ENCODE measurements around the gene PIK3AP1. TPM values are rescaled to one million over a fixed set of nuclear protein-coding genes. Genes with fewer than 3 reads are reported as not detected.

The PIK3AP1 gene
- total and polyA plus RNA-seq, 4 experiments from 2014 or later, result 1.1 to 2.6 (median 1.5) TPM

DNA sequence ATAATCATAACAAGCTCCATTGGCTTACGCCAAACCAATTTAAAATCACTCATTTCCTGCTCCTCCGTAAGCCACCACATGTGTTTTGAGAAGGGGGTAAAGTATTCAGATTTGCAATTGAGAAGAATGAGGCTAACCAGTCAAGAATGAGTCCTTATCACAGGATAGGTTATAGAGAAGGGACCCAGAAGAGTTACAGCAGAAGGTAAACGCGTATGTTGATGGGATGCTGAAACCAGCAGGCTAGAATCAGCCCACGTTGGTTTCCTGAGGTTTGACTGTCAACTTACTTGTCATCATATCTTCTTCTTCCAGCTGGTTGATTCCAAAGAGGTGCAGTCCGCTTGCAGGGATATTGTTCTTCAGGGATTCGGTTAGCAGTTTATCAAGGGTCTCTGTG lies 69.4 kb downstream of the PIK3AP1 start:
- ChIA-PET POLR2A (ENCODE audit: partially characterized antibody) (interaction anchor here (0.7 kb wide), 1 partner anchor 207 kb away, joined by 3 read pairs; no protein-coding TSS in a partner anchor), CTCF (ENCODE audit: partially characterized antibody) (interaction anchor here (3.2 kb wide), 1 partner anchor 10 kb away, joined by 27 read pairs; no protein-coding TSS in a partner anchor)
- DNase-seq, result no peak
- no peak overlapping the region for H3K27ac ChIP-seq (ENCODE audit: low read depth, low read length)
- Mint-ChIP-seq H3K27ac (peak overlapping the region in 5 of 7 donors; percentile 8 to 67 (median 28)), H3K9me3 (peaks cover 0 to 2% (median 0%) of the 10 kb centered on the region in 8 donors), H3K4me1 (peaks cover 20 to 45% (median 26%) of the 10 kb centered on the region in 4 donors), H3K36me3 (peaks cover 0 to 4% of the 10 kb centered on the region in 2 donors), H3K4me3 (peak overlapping the region in 3 of 8 donors; percentile 6 to 26 (median 11)), H3K27me3 (no peaks in the 10 kb centered on the region)
- H3K4me1 ChIP-seq (ENCODE audit: insufficient read depth, low read length), result peaks cover 10% of the 10 kb centered on the region
- intact Hi-C loops (cut with micrococcal nuclease), result no loop called here
- H3K36me3 ChIP-seq (ENCODE audit: insufficient read depth, low read length), result no peaks in the 10 kb centered on the region
- no peak overlapping the region for H3K4me3 ChIP-seq (ENCODE audit: low read length in 2 of 2)
- H3K27me3 ChIP-seq (ENCODE audit: insufficient read depth, low read length), result no peaks in the 10 kb centered on the region
- H3K9me3 ChIP-seq (ENCODE audit: control insufficient read depth in 1 of 2, low read length in 2 of 2), result no peaks in the 10 kb centered on the region

DNA sequence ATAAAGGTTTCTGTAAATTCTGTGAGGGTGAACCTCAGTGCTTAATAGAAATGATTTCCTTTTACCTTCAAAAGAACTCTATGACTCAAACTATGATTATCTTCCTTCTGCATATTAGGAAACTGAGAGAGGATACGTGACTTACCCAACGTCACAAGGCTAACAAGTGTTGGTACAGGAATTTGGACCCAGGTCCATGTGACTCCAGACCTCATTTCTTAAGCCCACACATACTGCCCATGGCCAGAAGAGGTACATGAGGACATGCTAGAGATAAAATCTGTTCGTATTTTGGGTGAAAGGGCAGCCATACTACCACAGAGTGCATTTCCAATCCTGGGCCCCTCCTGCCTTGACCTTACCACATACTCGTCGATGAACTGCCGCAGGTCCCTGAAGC lies 72.0 kb downstream of the PIK3AP1 start:
- H3K4me3 Mint-ChIP-seq, result no peak overlapping the region
- ChIA-PET CTCF (ENCODE audit: partially characterized antibody) (no interaction called here), POLR2A (ENCODE audit: partially characterized antibody) (no interaction called here)
- peaks cover 20 to 45% (median 26%) of the 10 kb centered on the region in 4 donors for H3K4me1 Mint-ChIP-seq
- Histone ChIP-seq H3K27ac (ENCODE audit: low read depth, low read length) (no peak overlapping the region), H3K4me1 (ENCODE audit: insufficient read depth, low read length) (peaks cover 10% of the 10 kb centered on the region), H3K27me3 (ENCODE audit: insufficient read depth, low read length) (no peaks in the 10 kb centered on the region), H3K4me3 (ENCODE audit: low read length in 2 of 2) (no peak overlapping the region), H3K9me3 (ENCODE audit: control insufficient read depth in 1 of 2, low read length in 2 of 2) (no peaks in the 10 kb centered on the region), H3K36me3 (ENCODE audit: insufficient read depth, low read length) (no peaks in the 10 kb centered on the region)
- H3K27ac Mint-ChIP-seq, result peak overlapping the region in 1 of 7 donors; percentile 74
- H3K27me3 Mint-ChIP-seq, result no peaks in the 10 kb centered on the region
- intact Hi-C loops (cut with micrococcal nuclease), result loop anchor here (10.0 kb wide), 1 partner anchor 253 kb away; no protein-coding TSS in a partner anchor
- no peak for DNase-seq
- peaks cover 0 to 2% (median 0%) of the 10 kb centered on the region in 8 donors for H3K9me3 Mint-ChIP-seq
- no peaks in the 10 kb centered on the region for H3K36me3 Mint-ChIP-seq

DNA sequence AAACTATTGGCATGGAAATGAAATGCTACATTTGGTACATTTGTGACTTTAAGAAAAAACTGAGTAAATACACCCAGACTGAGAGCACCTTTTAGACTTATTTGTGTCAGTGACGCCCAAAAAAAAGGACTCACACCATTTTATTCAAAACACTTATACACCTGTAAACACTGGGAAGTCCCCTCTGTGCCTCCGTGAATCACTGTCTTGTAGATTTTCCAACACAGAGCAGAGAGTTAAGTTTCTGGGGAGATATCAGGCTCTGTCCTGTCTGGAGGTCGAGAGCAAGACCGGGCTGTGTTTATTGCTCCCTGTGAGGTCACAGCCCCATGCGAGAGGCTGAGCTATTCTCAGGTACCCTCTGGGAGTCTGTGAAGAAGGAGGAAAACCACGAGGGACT lies 72.8 kb downstream of the PIK3AP1 start:
- ChIA-PET CTCF (ENCODE audit: partially characterized antibody) (no interaction called here), POLR2A (ENCODE audit: partially characterized antibody) (no interaction called here)
- Histone ChIP-seq H3K27me3 (ENCODE audit: insufficient read depth, low read length) (no peaks in the 10 kb centered on the region), H3K36me3 (ENCODE audit: insufficient read depth, low read length) (no peaks in the 10 kb centered on the region), H3K9me3 (ENCODE audit: control insufficient read depth in 1 of 2, low read length in 2 of 2) (no peaks in the 10 kb centered on the region), H3K4me1 (ENCODE audit: insufficient read depth, low read length) (peaks cover 10% of the 10 kb centered on the region), H3K27ac (ENCODE audit: low read depth, low read length) (no peak overlapping the region), H3K4me3 (ENCODE audit: low read length in 2 of 2) (no peak overlapping the region)
- Mint-ChIP-seq H3K4me3 (peak overlapping the region in 1 of 8 donors; percentile 75), H3K4me1 (peaks cover 20 to 41% (median 26%) of the 10 kb centered on the region in 4 donors), H3K27ac (peak overlapping the region in 2 of 7 donors; percentile 24 to 72), H3K27me3 (no peaks in the 10 kb centered on the region), H3K36me3 (no peaks in the 10 kb centered on the region), H3K9me3 (peaks cover 0 to 2% (median 0%) of the 10 kb centered on the region in 8 donors)
- no peak for DNase-seq
- intact Hi-C loops (cut with micrococcal nuclease), result loop anchor here (10.0 kb wide), 1 partner anchor 253 kb away; no protein-coding TSS in a partner anchor

DNA sequence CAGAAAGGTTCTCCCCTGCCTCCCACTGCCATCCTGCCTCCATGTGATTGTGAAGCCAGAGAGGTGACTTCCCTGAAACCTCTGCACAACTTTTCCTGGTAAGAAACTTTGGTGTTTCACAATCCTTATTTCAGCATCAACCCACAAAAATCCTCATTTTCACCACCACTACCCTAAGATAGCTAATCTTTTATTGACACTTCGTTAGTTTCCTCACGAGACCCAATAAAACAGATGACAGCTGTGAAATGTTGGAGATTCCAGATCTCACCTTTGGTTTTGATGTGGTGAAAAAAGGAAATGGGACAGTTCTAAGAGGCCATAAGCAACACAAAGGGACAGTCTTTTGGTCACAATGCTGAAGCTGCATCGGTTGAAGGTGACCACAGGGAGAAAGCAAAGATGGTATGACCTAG lies 73.6 kb downstream of the PIK3AP1 start:
- ChIA-PET CTCF (ENCODE audit: partially characterized antibody) (no interaction called here), POLR2A (ENCODE audit: partially characterized antibody) (no interaction called here)
- Histone ChIP-seq H3K9me3 (ENCODE audit: control insufficient read depth in 1 of 2, low read length in 2 of 2) (no peaks in the 10 kb centered on the region), H3K36me3 (ENCODE audit: insufficient read depth, low read length) (no peaks in the 10 kb centered on the region), H3K27me3 (ENCODE audit: insufficient read depth, low read length) (no peaks in the 10 kb centered on the region), H3K27ac (ENCODE audit: low read depth, low read length) (no peak overlapping the region), H3K4me1 (ENCODE audit: insufficient read depth, low read length) (peaks cover 7% of the 10 kb centered on the region), H3K4me3 (ENCODE audit: low read length in 2 of 2) (no peak overlapping the region)
- H3K4me3 Mint-ChIP-seq, result peak overlapping the region in 7 of 8 donors; percentile 25 to 77 (median 54)
- peaks cover 16 to 34% (median 21%) of the 10 kb centered on the region in 4 donors for H3K4me1 Mint-ChIP-seq
- H3K27ac Mint-ChIP-seq, result peak overlapping the region in 5 of 7 donors; percentile 11 to 63 (median 27)
- no peaks in the 10 kb centered on the region for H3K36me3 Mint-ChIP-seq
- H3K27me3 Mint-ChIP-seq, result no peaks in the 10 kb centered on the region
- H3K9me3 Mint-ChIP-seq, result no peaks in the 10 kb centered on the region
- no peak for DNase-seq
- intact Hi-C loops (cut with micrococcal nuclease), result loop anchor here (1.0 to 10.0 kb wide), 2 partner anchors 184 to 252 kb away; no protein-coding TSS in a partner anchor

DNA sequence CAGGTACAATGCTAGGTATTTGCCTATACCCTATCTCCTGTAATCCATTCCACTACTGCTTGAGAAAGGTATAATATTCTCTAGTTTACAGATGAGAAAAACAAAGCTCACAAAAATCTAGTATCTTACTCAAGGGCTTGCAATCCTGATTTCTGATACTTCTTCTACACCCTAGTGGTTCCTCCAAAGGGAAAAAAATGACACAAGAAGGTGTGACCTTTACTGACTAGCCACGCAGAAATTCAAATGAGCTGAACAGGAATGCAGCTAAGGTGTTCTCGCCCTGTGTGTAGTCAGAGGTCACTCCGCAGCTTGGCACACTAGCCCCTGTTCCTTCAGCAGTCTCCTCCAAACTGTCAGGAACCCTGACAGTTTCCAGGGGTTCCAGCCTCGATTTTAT lies 74.0 kb downstream of the PIK3AP1 start:
- intact Hi-C loops (cut with micrococcal nuclease), result loop anchor here (1.0 to 10.0 kb wide), 2 partner anchors 184 to 252 kb away; no protein-coding TSS in a partner anchor
- H3K36me3 Mint-ChIP-seq, result no peaks in the 10 kb centered on the region
- DNase-seq, result no peak
- ChIA-PET CTCF (ENCODE audit: partially characterized antibody) (no interaction called here), POLR2A (ENCODE audit: partially characterized antibody) (no interaction called here)
- Histone ChIP-seq H3K9me3 (ENCODE audit: control insufficient read depth in 1 of 2, low read length in 2 of 2) (no peaks in the 10 kb centered on the region), H3K4me1 (ENCODE audit: insufficient read depth, low read length) (peaks cover 2% of the 10 kb centered on the region), H3K36me3 (ENCODE audit: insufficient read depth, low read length) (no peaks in the 10 kb centered on the region), H3K27ac (ENCODE audit: low read depth, low read length) (no peak overlapping the region), H3K4me3 (ENCODE audit: low read length in 2 of 2) (no peak overlapping the region), H3K27me3 (ENCODE audit: insufficient read depth, low read length) (no peaks in the 10 kb centered on the region)
- peaks cover 12 to 30% (median 17%) of the 10 kb centered on the region in 4 donors for H3K4me1 Mint-ChIP-seq
- H3K27me3 Mint-ChIP-seq, result no peaks in the 10 kb centered on the region
- H3K4me3 Mint-ChIP-seq, result peak overlapping the region in 3 of 8 donors; percentile 42 to 75 (median 69)
- peak overlapping the region in 1 of 7 donors; percentile 11 for H3K27ac Mint-ChIP-seq
- no peaks in the 10 kb centered on the region for H3K9me3 Mint-ChIP-seq

DNA sequence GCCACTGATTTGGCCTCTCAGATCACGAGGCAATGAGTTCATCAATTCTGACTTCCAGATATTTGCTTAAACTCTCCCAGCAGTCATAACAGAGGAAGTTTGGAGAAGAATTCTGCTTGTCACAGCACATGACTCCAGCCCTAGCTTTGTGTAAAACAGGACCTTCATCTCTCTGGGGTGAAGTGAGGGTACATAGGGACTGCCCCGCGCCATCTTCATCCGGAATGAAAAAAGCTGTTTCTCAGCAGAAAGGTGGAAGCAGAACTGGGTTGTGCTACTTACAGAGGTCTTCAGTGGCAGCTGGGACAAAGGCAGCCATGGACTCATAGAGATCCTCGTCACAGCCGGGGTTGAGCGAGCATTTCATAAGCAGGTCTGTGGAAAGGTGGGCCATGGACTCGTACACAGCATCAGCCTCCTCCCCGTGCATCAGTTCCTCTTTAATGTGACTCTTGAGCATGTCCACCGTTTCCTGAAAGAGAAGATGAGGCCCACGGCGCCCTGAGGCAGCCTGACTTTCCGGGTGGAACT lies 75.1 kb downstream of the PIK3AP1 start:
- CTCF ChIA-PET (ENCODE audit: partially characterized antibody), result no interaction called here
- no peak for DNase-seq
- peaks cover 5 to 25% (median 13%) of the 10 kb centered on the region in 4 donors for H3K4me1 Mint-ChIP-seq
- H3K4me3 Mint-ChIP-seq, result no peak overlapping the region
- H3K27ac Mint-ChIP-seq, result no peak overlapping the region
- no peaks in the 10 kb centered on the region for H3K27me3 Mint-ChIP-seq
- H3K4me1 ChIP-seq (ENCODE audit: insufficient read depth, low read length), result peaks cover 5% of the 10 kb centered on the region
- no peaks in the 10 kb centered on the region for H3K9me3 ChIP-seq (ENCODE audit: control insufficient read depth in 1 of 2, low read length in 2 of 2)
- H3K4me3 ChIP-seq (ENCODE audit: low read length in 2 of 2), result no peak overlapping the region
- H3K9me3 Mint-ChIP-seq, result no peaks in the 10 kb centered on the region
- POLR2A ChIA-PET (ENCODE audit: partially characterized antibody), result no interaction called here
- no peaks in the 10 kb centered on the region for H3K36me3 ChIP-seq (ENCODE audit: insufficient read depth, low read length)
- intact Hi-C loops (cut with micrococcal nuclease), result loop anchor here (10.0 kb wide), 1 partner anchor 250 kb away; no protein-coding TSS in a partner anchor
- no peak overlapping the region for H3K27ac ChIP-seq (ENCODE audit: low read depth, low read length)
- H3K27me3 ChIP-seq (ENCODE audit: insufficient read depth, low read length), result no peaks in the 10 kb centered on the region
- H3K36me3 Mint-ChIP-seq, result no peaks in the 10 kb centered on the region

DNA sequence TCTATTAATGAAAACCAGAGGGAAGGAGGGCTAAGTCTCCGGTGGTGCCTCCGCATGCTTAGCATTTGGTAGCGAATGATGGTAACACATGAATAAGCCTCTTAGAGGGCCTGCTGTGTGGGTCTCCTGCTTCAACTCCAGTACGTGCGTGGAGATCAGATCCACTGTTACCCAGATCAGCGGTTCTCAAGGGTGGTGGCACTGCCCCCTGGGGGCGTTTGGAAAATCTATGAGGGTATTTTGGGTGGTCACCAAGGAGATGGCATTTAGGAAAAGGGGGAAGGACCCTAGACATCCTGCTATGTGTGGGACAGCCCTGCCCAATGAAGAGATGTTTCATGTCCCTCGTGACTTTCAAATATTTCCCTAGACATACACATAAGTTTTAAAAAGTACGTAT lies 76.4 kb downstream of the PIK3AP1 start:
- Mint-ChIP-seq H3K36me3 (no peaks in the 10 kb centered on the region), H3K27ac (peak overlapping the region in 1 of 7 donors; percentile 4), H3K4me3 (no peak overlapping the region), H3K27me3 (no peaks in the 10 kb centered on the region), H3K9me3 (no peaks in the 10 kb centered on the region), H3K4me1 (peaks cover 5 to 20% (median 13%) of the 10 kb centered on the region in 4 donors)
- no peak for DNase-seq
- no peak overlapping the region for H3K4me3 ChIP-seq (ENCODE audit: low read length in 2 of 2)
- H3K4me1 ChIP-seq (ENCODE audit: insufficient read depth, low read length), result peaks cover 5% of the 10 kb centered on the region
- no peaks in the 10 kb centered on the region for H3K36me3 ChIP-seq (ENCODE audit: insufficient read depth, low read length)
- no peak overlapping the region for H3K27ac ChIP-seq (ENCODE audit: low read depth, low read length)
- intact Hi-C loops (cut with micrococcal nuclease), result loop anchor here (5.0 to 10.0 kb wide), 4 partner anchors 78 to 383 kb away; partner anchors contain the start of gene PIK3AP1
- ChIA-PET CTCF (ENCODE audit: partially characterized antibody) (interaction anchor here (3.8 kb wide), 1 partner anchor 11 kb away, joined by 17 read pairs; no protein-coding TSS in a partner anchor), POLR2A (ENCODE audit: partially characterized antibody) (no interaction called here)
- no peaks in the 10 kb centered on the region for H3K9me3 ChIP-seq (ENCODE audit: control insufficient read depth in 1 of 2, low read length in 2 of 2)
- H3K27me3 ChIP-seq (ENCODE audit: insufficient read depth, low read length), result no peaks in the 10 kb centered on the region
